ENCODE data around the gene VARS2.

The VARS2 gene

DNA sequence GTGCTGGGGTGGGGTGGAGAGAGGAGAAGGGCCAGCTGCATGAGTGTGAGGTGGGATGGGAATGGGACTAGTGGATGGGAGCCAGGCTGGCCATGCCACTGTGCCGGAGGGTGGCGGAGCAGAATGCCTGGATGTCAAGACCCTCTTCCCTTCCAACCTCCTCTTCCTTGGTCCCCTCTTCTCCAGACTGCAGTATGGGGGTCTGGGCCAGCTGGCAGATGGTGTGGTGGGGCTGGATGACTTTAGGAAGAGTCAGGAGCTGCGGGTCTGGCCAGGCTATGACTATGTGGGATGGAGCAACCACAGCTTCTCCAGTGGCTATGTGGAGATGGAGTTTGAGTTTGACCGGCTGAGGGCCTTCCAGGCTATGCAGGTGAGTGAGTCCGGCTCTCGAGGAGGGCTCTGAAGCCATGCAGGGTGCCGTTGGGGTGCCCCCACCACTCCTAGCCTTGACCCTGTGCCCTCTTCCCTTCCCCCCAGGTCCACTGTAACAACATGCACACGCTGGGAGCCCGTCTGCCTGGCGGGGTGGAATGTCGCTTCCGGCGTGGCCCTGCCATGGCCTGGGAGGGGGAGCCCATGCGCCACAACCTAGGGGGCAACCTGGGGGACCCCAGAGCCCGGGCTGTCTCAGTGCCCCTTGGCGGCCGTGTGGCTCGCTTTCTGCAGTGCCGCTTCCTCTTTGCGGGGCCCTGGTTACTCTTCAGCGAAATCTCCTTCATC lies 22.1 kb upstream of the VARS2 start:
- TF ChIP-seq, protein P1, sequence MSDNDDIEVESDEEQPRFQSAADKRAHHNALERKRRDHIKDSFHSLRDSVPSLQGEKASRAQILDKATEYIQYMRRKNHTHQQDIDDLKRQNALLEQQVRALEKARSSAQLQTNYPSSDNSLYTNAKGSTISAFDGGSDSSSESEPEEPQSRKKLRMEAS (IDR thresholded peaks at IDR 0.05): no peak

DNA sequence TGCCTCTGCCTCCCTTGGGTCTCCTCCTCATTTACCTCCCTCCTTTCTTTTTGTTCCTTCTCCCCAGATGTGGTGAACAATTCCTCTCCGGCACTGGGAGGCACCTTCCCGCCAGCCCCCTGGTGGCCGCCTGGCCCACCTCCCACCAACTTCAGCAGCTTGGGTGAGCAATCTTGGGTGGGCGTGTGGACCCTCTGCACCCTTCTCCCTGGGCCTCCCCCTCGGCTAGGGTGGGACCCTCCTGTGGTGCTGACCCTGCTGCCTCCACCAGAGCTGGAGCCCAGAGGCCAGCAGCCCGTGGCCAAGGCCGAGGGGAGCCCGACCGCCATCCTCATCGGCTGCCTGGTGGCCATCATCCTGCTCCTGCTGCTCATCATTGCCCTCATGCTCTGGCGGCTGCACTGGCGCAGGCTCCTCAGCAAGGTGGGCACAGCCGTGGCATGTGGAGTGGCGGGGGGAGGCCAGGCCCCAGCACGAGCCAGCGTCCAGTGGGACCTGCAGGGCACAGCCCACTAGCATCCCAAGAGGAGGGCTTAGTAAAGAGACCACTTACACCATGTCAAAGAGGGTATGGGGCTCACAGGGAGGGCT lies 20.9 kb upstream of the VARS2 start:
- TF ChIP-seq RAD21 (IDR thresholded peaks at IDR 0.05; ENCODE audit: low read depth): no peak
- no peak for TF ChIP-seq YY1 (IDR thresholded peaks at IDR 0.05; ENCODE audit: low read depth)
- no peak for TF ChIP-seq EP300 (IDR thresholded peaks at IDR 0.05; ENCODE audit: borderline replicate concordance)
- no peak for TF ChIP-seq TEAD4 (IDR thresholded peaks at IDR 0.05)
- TF ChIP-seq FOXM1 (IDR thresholded peaks at IDR 0.05; ENCODE audit: borderline replicate concordance, low read depth): no peak
- TF ChIP-seq, protein P1 (IDR thresholded peaks at IDR 0.05): no peak
- TF ChIP-seq TAF1 (IDR thresholded peaks at IDR 0.05; ENCODE audit: low read depth): no peak
- TF ChIP-seq, protein P2, sequence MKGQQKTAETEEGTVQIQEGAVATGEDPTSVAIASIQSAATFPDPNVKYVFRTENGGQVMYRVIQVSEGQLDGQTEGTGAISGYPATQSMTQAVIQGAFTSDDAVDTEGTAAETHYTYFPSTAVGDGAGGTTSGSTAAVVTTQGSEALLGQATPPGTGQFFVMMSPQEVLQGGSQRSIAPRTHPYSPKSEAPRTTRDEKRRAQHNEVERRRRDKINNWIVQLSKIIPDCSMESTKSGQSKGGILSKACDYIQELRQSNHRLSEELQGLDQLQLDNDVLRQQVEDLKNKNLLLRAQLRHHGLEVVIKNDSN (IDR thresholded peaks at IDR 0.05): no peak
- no peak for TF ChIP-seq TCF12 (IDR thresholded peaks at IDR 0.05; ENCODE audit: low read depth)
- no peak for TF ChIP-seq EGR1 (IDR thresholded peaks at IDR 0.05)
- no peak for TF ChIP-seq NFIC (IDR thresholded peaks at IDR 0.05)
- no peak for TF ChIP-seq CEBPB (IDR thresholded peaks at IDR 0.05)
- TF ChIP-seq, protein P3, sequence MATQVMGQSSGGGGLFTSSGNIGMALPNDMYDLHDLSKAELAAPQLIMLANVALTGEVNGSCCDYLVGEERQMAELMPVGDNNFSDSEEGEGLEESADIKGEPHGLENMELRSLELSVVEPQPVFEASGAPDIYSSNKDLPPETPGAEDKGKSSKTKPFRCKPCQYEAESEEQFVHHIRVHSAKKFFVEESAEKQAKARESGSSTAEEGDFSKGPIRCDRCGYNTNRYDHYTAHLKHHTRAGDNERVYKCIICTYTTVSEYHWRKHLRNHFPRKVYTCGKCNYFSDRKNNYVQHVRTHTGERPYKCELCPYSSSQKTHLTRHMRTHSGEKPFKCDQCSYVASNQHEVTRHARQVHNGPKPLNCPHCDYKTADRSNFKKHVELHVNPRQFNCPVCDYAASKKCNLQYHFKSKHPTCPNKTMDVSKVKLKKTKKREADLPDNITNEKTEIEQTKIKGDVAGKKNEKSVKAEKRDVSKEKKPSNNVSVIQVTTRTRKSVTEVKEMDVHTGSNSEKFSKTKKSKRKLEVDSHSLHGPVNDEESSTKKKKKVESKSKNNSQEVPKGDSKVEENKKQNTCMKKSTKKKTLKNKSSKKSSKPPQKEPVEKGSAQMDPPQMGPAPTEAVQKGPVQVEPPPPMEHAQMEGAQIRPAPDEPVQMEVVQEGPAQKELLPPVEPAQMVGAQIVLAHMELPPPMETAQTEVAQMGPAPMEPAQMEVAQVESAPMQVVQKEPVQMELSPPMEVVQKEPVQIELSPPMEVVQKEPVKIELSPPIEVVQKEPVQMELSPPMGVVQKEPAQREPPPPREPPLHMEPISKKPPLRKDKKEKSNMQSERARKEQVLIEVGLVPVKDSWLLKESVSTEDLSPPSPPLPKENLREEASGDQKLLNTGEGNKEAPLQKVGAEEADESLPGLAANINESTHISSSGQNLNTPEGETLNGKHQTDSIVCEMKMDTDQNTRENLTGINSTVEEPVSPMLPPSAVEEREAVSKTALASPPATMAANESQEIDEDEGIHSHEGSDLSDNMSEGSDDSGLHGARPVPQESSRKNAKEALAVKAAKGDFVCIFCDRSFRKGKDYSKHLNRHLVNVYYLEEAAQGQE (IDR thresholded peaks at IDR 0.05; ENCODE audit: low read depth): no peak
- no peak for TF ChIP-seq ZBTB7A (IDR thresholded peaks at IDR 0.05; ENCODE audit: low read depth)
- TF ChIP-seq CREB1 (IDR thresholded peaks at IDR 0.05; ENCODE audit: low read depth): no peak

DNA sequence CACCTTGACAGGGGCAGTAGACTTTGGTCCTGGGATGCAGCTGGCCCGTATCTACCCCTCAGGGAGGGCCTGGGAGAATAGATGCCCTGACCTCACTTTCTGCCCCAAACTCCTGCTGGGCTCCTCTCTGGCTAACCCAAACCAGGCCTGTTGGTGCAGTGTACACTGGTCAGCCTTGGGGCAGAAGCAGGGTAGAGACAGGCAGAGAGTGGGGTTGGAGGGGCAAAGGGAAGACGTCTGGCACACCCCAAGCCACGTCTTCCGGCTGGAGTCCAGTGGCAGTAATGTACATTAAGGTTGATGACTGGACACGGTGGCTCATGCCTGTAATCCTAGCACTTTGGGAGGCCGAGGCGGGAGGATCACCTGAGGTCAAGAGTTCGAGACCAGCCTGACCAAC lies 20.4 kb upstream of the VARS2 start:
- TF ChIP-seq FOXM1 (IDR thresholded peaks at IDR 0.05; ENCODE audit: borderline replicate concordance, low read depth) (no peak), CEBPB (IDR thresholded peaks at IDR 0.05) (no peak), EGR1 (IDR thresholded peaks at IDR 0.05) (no peak)
- TF ChIP-seq, protein P1 (IDR thresholded peaks at IDR 0.05): no peak

DNA sequence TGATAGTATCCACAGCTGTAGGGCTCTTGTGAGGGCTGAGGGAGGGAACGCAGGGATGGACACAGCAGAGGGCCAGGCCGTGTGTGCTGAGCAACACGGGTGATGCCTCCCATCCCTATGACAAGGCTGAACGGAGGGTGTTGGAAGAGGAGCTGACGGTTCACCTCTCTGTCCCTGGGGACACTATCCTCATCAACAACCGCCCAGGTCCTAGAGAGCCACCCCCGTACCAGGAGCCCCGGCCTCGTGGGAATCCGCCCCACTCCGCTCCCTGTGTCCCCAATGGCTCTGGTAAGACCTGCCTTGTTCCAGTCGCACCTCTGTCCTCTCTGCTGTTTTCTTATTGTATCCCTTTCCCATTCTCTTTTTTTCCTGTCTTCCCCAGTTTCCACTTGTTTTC lies 19.7 kb upstream of the VARS2 start:
- TF ChIP-seq TEAD4 (IDR thresholded peaks at IDR 0.05) (no peak), YY1 (IDR thresholded peaks at IDR 0.05; ENCODE audit: low read depth) (no peak), NFIC (IDR thresholded peaks at IDR 0.05) (no peak), EGR1 (IDR thresholded peaks at IDR 0.05) (no peak), TAF1 (IDR thresholded peaks at IDR 0.05; ENCODE audit: low read depth) (no peak), EP300 (IDR thresholded peaks at IDR 0.05; ENCODE audit: borderline replicate concordance) (no peak), ZBTB7A (IDR thresholded peaks at IDR 0.05; ENCODE audit: low read depth) (no peak), TCF12 (IDR thresholded peaks at IDR 0.05; ENCODE audit: low read depth) (no peak), CREB1 (IDR thresholded peaks at IDR 0.05; ENCODE audit: low read depth) (no peak), FOXM1 (IDR thresholded peaks at IDR 0.05; ENCODE audit: borderline replicate concordance, low read depth) (no peak), CEBPB (IDR thresholded peaks at IDR 0.05) (no peak), RAD21 (IDR thresholded peaks at IDR 0.05; ENCODE audit: low read depth) (no peak)
- TF ChIP-seq, protein P3 (IDR thresholded peaks at IDR 0.05; ENCODE audit: low read depth): no peak
- TF ChIP-seq, protein P1 (IDR thresholded peaks at IDR 0.05): no peak
- TF ChIP-seq, protein P2 (IDR thresholded peaks at IDR 0.05): no peak

DNA sequence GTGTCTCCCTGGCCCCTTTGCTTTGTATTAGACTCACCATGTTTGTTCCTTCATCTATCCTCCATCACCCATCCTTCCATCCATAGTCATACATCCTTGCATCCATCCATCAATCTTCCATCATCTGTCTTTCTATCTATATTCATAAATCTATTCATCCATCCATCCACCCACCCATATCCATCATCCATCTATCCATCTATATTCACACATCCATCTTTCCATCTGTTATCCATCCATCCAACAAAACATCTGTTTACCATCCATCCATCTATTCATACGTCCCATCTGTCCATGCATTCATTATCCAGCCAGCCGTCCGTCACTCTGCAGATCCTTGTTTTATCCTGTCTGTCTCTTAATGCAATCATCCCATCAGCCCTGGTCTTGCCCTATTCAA lies 19.1 kb upstream of the VARS2 start:
- TF ChIP-seq TEAD4 (IDR thresholded peaks at IDR 0.05) (no peak), YY1 (IDR thresholded peaks at IDR 0.05; ENCODE audit: low read depth) (no peak), EP300 (IDR thresholded peaks at IDR 0.05; ENCODE audit: borderline replicate concordance) (no peak), FOXM1 (IDR thresholded peaks at IDR 0.05; ENCODE audit: borderline replicate concordance, low read depth) (no peak), TAF1 (IDR thresholded peaks at IDR 0.05; ENCODE audit: low read depth) (no peak)
- TF ChIP-seq, protein P1 (IDR thresholded peaks at IDR 0.05): no peak

Data from Ishikawa (cell line).